ENCODE measurements around the gene NR2C2AP.

DNA sequence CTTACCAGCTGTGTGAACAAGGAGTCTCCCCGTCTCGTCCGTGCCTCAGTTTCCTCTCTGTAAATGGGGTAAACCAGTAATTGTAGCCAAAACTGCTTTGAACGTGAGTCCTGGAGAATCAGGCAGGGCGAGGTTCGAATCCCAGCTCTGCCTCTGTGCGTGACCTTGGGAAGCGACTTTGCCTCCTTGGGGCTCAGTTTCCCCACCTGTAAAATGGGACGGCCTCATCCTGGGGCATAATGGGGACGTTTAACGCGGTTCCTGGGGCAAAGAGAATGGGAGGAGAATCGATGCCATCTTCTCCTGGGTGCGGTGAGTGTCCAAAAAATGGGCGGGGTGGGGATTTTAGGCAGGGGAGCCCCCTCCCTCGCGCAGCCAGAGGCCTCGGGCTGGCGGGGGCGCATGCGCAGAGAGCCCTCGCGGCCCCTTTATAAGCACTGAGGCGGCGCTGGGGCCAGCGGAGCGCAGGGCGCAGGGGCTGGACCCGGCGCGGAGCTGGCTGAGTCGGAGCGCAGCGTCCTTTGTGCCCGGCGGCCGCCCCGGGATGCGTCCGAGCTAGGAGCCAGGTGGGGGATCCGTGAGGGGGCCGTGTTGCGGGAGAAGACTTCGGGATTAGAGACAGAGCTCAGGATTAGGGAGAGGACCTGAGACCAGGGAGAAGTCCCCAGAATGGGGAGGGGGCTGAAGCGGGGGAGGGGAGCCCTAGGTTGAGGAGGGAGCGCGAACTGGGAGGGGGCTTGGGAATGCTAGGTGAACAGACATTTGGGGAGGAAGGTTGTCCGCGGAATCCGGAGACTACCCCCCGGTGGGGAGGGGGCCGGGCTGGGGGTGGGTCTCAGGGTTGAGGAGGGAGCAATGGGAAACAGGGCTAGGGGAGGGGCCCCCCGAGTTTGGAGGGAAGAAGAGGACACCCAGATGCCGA is 8.5 kb upstream of the NR2C2AP start, which contains the start of gene NCAN:
- TF ChIP-seq POLR2A (IDR thresholded peaks at IDR 0.05): no peak
- TF ChIP-seq, protein P1, sequence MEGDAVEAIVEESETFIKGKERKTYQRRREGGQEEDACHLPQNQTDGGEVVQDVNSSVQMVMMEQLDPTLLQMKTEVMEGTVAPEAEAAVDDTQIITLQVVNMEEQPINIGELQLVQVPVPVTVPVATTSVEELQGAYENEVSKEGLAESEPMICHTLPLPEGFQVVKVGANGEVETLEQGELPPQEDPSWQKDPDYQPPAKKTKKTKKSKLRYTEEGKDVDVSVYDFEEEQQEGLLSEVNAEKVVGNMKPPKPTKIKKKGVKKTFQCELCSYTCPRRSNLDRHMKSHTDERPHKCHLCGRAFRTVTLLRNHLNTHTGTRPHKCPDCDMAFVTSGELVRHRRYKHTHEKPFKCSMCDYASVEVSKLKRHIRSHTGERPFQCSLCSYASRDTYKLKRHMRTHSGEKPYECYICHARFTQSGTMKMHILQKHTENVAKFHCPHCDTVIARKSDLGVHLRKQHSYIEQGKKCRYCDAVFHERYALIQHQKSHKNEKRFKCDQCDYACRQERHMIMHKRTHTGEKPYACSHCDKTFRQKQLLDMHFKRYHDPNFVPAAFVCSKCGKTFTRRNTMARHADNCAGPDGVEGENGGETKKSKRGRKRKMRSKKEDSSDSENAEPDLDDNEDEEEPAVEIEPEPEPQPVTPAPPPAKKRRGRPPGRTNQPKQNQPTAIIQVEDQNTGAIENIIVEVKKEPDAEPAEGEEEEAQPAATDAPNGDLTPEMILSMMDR (IDR thresholded peaks at IDR 0.05): no peak

Measured in vagina (tissue), 2 donors.